Measurements from ENCODE around the gene BMP7. TPM values are rescaled to one million over a fixed set of nuclear protein-coding genes. Genes with fewer than 3 reads are reported as not detected.

The BMP7 gene
- total and polyA plus RNA-seq, 9 of the 15 experiments (the other 6 are each of a cell fraction or from before 2014, with no cell fraction given) = 0.18 TPM; not detected in 8

- DNase-seq (ENCODE audit: extremely low read depth in 1 of 4, low spot score in 3 of 4) = no peak
- Histone ChIP-seq H3K36me3 (ENCODE audit: control insufficient read depth, insufficient read depth, low read length) (no peaks in the 10 kb centered on the region), H3K4me1 (replicated peaks in 1 of 2; ENCODE audit: control insufficient read depth in 2 of 2, insufficient read depth in 2 of 2, low read length in 2 of 2) (peaks cover 0 to 19% of the 10 kb centered on the region in 2 experiments; a peak in 2 of 5 replicates), H3K9me1 (ENCODE audit: control insufficient read depth, insufficient read depth, low read length) (no peaks in the 10 kb centered on the region), H3K79me2 (ENCODE audit: control insufficient read depth, insufficient read depth, low read length) (no peaks in the 10 kb centered on the region), H3K9ac (ENCODE audit: insufficient read depth in 1 of 2, low read depth in 2 of 2, low read length in 2 of 2) (no peak overlapping the region), H3K9me3 (replicated peaks; ENCODE audit: control insufficient read depth, insufficient read depth, low read depth, low read length) (no peaks in the 10 kb centered on the region), H4K20me1 (replicated peaks; ENCODE audit: control insufficient read depth, insufficient read depth, low read length) (0 out of 2 replicates have a peak, but pooled peaks cover 5% of the 10 kb centered on the region), H3K4me2 (ENCODE audit: insufficient read depth, low read length) (no peak overlapping the region), H2AFZ (ENCODE audit: low read depth, low read length) (no peak overlapping the region), H3K27ac (ENCODE audit: extremely low read depth, low read depth, low read length) (no peak overlapping the region), H3K27me3 (ENCODE audit: control insufficient read depth in 2 of 2, insufficient read depth in 2 of 2, low read length in 2 of 2) (peaks cover 46 to 75% of the 10 kb centered on the region in 2 experiments), H3K4me3 (no peak overlapping the region)
- intact Hi-C loops (cut with micrococcal nuclease) = no loop called here
- ChIA-PET CTCF (ENCODE audit: low intra/inter-chr PET ratio) (no interaction called here), POLR2A (interaction anchor here (0.6 to 0.9 kb wide), 3 partner anchors 11 to 393 kb away, joined by 3 read pairs; no protein-coding TSS in a partner anchor)
- ATAC-seq = no peak
- in situ Hi-C loops (cut with MboI) = no loop called here
- BruUV-seq (replicated peaks) = no TSS peak
- no peak for TF ChIP-seq USF2 (CRISPR knock-in tag; IDR thresholded peaks at IDR 0.05)
- peak in 1 of 3 experiments; percentile 24; a peak in 2 of 6 replicates for TF ChIP-seq ZBTB11 (CRISPR knock-in tag; IDR thresholded peaks at IDR 0.05)
- FAIRE-seq = no peak
- WGBS (ENCODE audit: insufficient coverage, low coverage, missing lambda C conversion rate) = 1% methylated on average over 10 of the region's 10 CpGs
Observed at GRCh38 chr20:57262301-57262700, 4.1 kb downstream of the BMP7 start.

All from K562 (cell line).